Activated CD4-positive, alpha-beta memory T cell treated with anti-CD3 and anti-CD28 coated beads for 36 hours (primary cell): Measurements from ENCODE around the gene MOV10L1. TPM values are rescaled to one million over a fixed set of nuclear protein-coding genes. Genes with fewer than 3 reads are reported as not detected.
"Not testable (repeated sequence)": the region's sequence is repeated elsewhere in the genome, so short reads cannot be mapped to it uniquely, and the experiment has no call there.

Experiments
- CTCF ChIA-PET: fragments of 350-600 bp; sonication (Branson Sonifier 250); formaldehyde crosslinking; loops from one replicate; lab custom pipeline; 2021; ENCODE audit warnings: antibody characterized with exemption, inconsistent platforms; lab: Charles Lee
- POLR2A ChIA-PET: fragments of 350-600 bp; sonication (Branson Sonifier 250); formaldehyde crosslinking; loops from one replicate; lab custom pipeline; 2021; ENCODE audit warnings: antibody characterized with exemption; lab: Charles Lee
- DNase-seq: peaks from one replicate; pipeline ENCODE4 v3.0.0-alpha.2; 2020
- H3K27ac Mint-ChIP-seq: one replicate; pipeline ENCODE4 v1.8.0; 2021; ENCODE audit warnings: mixed read lengths
- H3K27me3 Mint-ChIP-seq: one replicate; pipeline ENCODE4 v1.8.0; 2021; ENCODE audit warnings: mixed read lengths
- H3K36me3 Mint-ChIP-seq: one replicate; pipeline ENCODE4 v1.8.0; 2021; ENCODE audit warnings: mixed read lengths
- H3K4me1 Mint-ChIP-seq: one replicate; pipeline ENCODE4 v1.8.0; 2021; ENCODE audit warnings: low read depth, mixed read lengths
- H3K4me3 Mint-ChIP-seq: one replicate; pipeline ENCODE4 v1.8.0; 2021; ENCODE audit warnings: mild to moderate bottlenecking, mixed read lengths
- H3K9me3 Mint-ChIP-seq: one replicate; pipeline ENCODE4 v1.8.0; 2021; ENCODE audit warnings: mixed read lengths
- intact Hi-C: fragments of 100-400 bp; cut with micrococcal nuclease; formaldehyde crosslinking; loops from one replicate; pipeline ENCODE4 v1.15.1; 2023
- total RNA-seq, 2 experiments: library from RNA; stranded (reverse); gene quantifications; one replicate each; pipeline ENCODE4 v1.2.3, GENCODE V29; 2021

MOV10L1 gene
- total RNA-seq, 2 experiments from 2014 or later, result not detected

- Mint-ChIP-seq H3K27me3 (peaks cover 24% of the 10 kb centered on the region), H3K36me3 (no peaks in the 10 kb centered on the region), H3K4me3 (peak within 1 kb of the TSS; percentile 0), H3K27ac (no peak within 1 kb of the TSS), H3K4me1 (peaks cover 13% of the 10 kb centered on the region), H3K9me3 (peaks cover 5% of the 10 kb centered on the region)
- DNase-seq, result peak; percentile 13
- ChIA-PET POLR2A (no interaction called here), CTCF (interaction anchor here (2.7 kb wide), 1 partner anchor 55 kb away, joined by 10 read pairs; no protein-coding TSS in a partner anchor)
- intact Hi-C loops, result no loop called here
These were observed 4.4 kb upstream of the MOV10L1 start, which contains the start of gene MLC1 for GRCh38 chr22:50085211-50085972. MLC1 (minus strand) TSS chr22:50085426; CDS start chr22:50084902, 524 bp downstream.

GRCh38 chr22:50086526-50086925 is 3.3 kb upstream of the MOV10L1 start:
- H3K36me3 Mint-ChIP-seq, result no peaks in the 10 kb centered on the region
- CTCF ChIA-PET, result interaction anchor here (2.7 kb wide), 1 partner anchor 56 kb away, joined by 10 read pairs; no protein-coding TSS in a partner anchor

GRCh38 chr22:50086975-50087374 is 2.8 kb upstream of the MOV10L1 start:
- peaks cover 13% of the 10 kb centered on the region for H3K4me1 Mint-ChIP-seq
- H3K27ac Mint-ChIP-seq, H3K36me3 Mint-ChIP-seq, POLR2A ChIA-PET, CTCF ChIA-PET, H3K9me3 Mint-ChIP-seq, intact Hi-C loops, DNase-seq, H3K4me3 Mint-ChIP-seq: not testable (repeated sequence)
- H3K27me3 Mint-ChIP-seq, result peaks cover 23% of the 10 kb centered on the region

More at GRCh38 chr22:50086526-50086925, 3.3 kb upstream of the MOV10L1 start:
- DNase-seq, result no peak
- intact Hi-C loops, result no loop called here
- H3K9me3 Mint-ChIP-seq, result peaks cover 5% of the 10 kb centered on the region
- H3K4me3 Mint-ChIP-seq, result no peak overlapping the region
- peaks cover 13% of the 10 kb centered on the region for H3K4me1 Mint-ChIP-seq
- POLR2A ChIA-PET, result no interaction called here
- H3K27ac Mint-ChIP-seq, result no peak overlapping the region
- H3K27me3 Mint-ChIP-seq, result peaks cover 20% of the 10 kb centered on the region

GRCh38 chr22:50087646-50088045 is 2.2 kb upstream of the MOV10L1 start:
- Mint-ChIP-seq H3K4me3 (no peak overlapping the region), H3K27ac (no peak overlapping the region), H3K36me3 (no peaks in the 10 kb centered on the region), H3K9me3 (peaks cover 5% of the 10 kb centered on the region), H3K4me1 (peaks cover 13% of the 10 kb centered on the region), H3K27me3 (peaks cover 23% of the 10 kb centered on the region)
- ChIA-PET POLR2A (no interaction called here), CTCF (no interaction called here)
- no peak for DNase-seq
- intact Hi-C loops, result no loop called here

GRCh38 chr22:50088096-50088495 is 1.7 kb upstream of the MOV10L1 start:
- POLR2A ChIA-PET, result no interaction called here
- Mint-ChIP-seq H3K27ac (no peak overlapping the region), H3K4me1 (peaks cover 13% of the 10 kb centered on the region), H3K36me3 (no peaks in the 10 kb centered on the region), H3K4me3 (no peak overlapping the region), H3K9me3 (peaks cover 5% of the 10 kb centered on the region), H3K27me3 (peaks cover 20% of the 10 kb centered on the region)
- intact Hi-C loops, result no loop called here
- no peak for DNase-seq
- CTCF ChIA-PET, result no interaction called here

- no peak overlapping the region for H3K4me3 Mint-ChIP-seq
- peaks cover 13% of the 10 kb centered on the region for H3K4me1 Mint-ChIP-seq
- POLR2A ChIA-PET, result no interaction called here
- peaks cover 19% of the 10 kb centered on the region for H3K27me3 Mint-ChIP-seq
- CTCF ChIA-PET, result no interaction called here
- H3K9me3 Mint-ChIP-seq, result peaks cover 5% of the 10 kb centered on the region
- H3K27ac Mint-ChIP-seq, result no peak overlapping the region
- intact Hi-C loops, result no loop called here
- H3K36me3 Mint-ChIP-seq, result no peaks in the 10 kb centered on the region
- no peak for DNase-seq
These were observed 575 bp upstream of the MOV10L1 start for GRCh38 chr22:50089231-50089630.

- CTCF ChIA-PET, result no interaction called here
- no peak overlapping the region for H3K27ac Mint-ChIP-seq
- peaks cover 16% of the 10 kb centered on the region for H3K27me3 Mint-ChIP-seq
- peaks cover 5% of the 10 kb centered on the region for H3K9me3 Mint-ChIP-seq
- peaks cover 4% of the 10 kb centered on the region for H3K4me1 Mint-ChIP-seq
- no peak for DNase-seq
- POLR2A ChIA-PET, result no interaction called here
- no peak overlapping the region for H3K4me3 Mint-ChIP-seq
- no peaks in the 10 kb centered on the region for H3K36me3 Mint-ChIP-seq
- intact Hi-C loops, result no loop called here
These were observed 557 bp downstream of the MOV10L1 start for GRCh38 chr22:50090412-50090714.

- no peak overlapping the region for H3K27ac Mint-ChIP-seq
- DNase-seq, result no peak
- no peaks in the 10 kb centered on the region for H3K4me1 Mint-ChIP-seq
- H3K4me3 Mint-ChIP-seq, result no peak overlapping the region
- H3K27me3 Mint-ChIP-seq, result peaks cover 18% of the 10 kb centered on the region
- ChIA-PET CTCF (no interaction called here), POLR2A (no interaction called here)
- H3K36me3 Mint-ChIP-seq, result no peaks in the 10 kb centered on the region
- H3K9me3 Mint-ChIP-seq, result peaks cover 5% of the 10 kb centered on the region
- intact Hi-C loops, result no loop called here
These were observed 1.4 kb downstream of the MOV10L1 start for GRCh38 chr22:50091092-50091768.

GRCh38 chr22:50092342-50092741 is 2.5 kb downstream of the MOV10L1 start:
- Mint-ChIP-seq H3K9me3 (peaks cover 5% of the 10 kb centered on the region), H3K4me1 (no peaks in the 10 kb centered on the region), H3K27me3 (peaks cover 10% of the 10 kb centered on the region), H3K36me3 (no peaks in the 10 kb centered on the region), H3K27ac (no peak overlapping the region), H3K4me3 (no peak overlapping the region)
- intact Hi-C loops, result no loop called here
- DNase-seq, result no peak
- ChIA-PET CTCF (no interaction called here), POLR2A (no interaction called here)

GRCh38 chr22:50098052-50098451 is 8.2 kb downstream of the MOV10L1 start:
- Mint-ChIP-seq H3K9me3 (no peaks in the 10 kb centered on the region), H3K4me3 (no peak overlapping the region), H3K27me3 (peaks cover 14% of the 10 kb centered on the region), H3K4me1 (no peaks in the 10 kb centered on the region), H3K36me3 (no peaks in the 10 kb centered on the region), H3K27ac (no peak overlapping the region)
- ChIA-PET POLR2A (no interaction called here), CTCF (no interaction called here)
- no peak for DNase-seq
- intact Hi-C loops, result no loop called here

- Mint-ChIP-seq H3K9me3 (no peaks in the 10 kb centered on the region), H3K4me1 (peaks cover 6% of the 10 kb centered on the region), H3K4me3 (no peak overlapping the region), H3K36me3 (no peaks in the 10 kb centered on the region), H3K27ac (no peak overlapping the region), H3K27me3 (peaks cover 11% of the 10 kb centered on the region)
- ChIA-PET CTCF (no interaction called here), POLR2A (no interaction called here)
- intact Hi-C loops, result no loop called here
- DNase-seq, result no peak
These were observed 12.2 kb downstream of the MOV10L1 start for GRCh38 chr22:50101870-50102565.

GRCh38 chr22:50102946-50103345 is 13.1 kb downstream of the MOV10L1 start:
- intact Hi-C loops, result no loop called here
- H3K4me3 Mint-ChIP-seq, result no peak overlapping the region
- no peak overlapping the region for H3K27ac Mint-ChIP-seq
- peak; percentile 33 for DNase-seq
- H3K4me1 Mint-ChIP-seq, result peaks cover 6% of the 10 kb centered on the region
- peaks cover 11% of the 10 kb centered on the region for H3K27me3 Mint-ChIP-seq
- ChIA-PET POLR2A (no interaction called here), CTCF (no interaction called here)
- H3K9me3 Mint-ChIP-seq, result no peaks in the 10 kb centered on the region
- no peaks in the 10 kb centered on the region for H3K36me3 Mint-ChIP-seq
